ENCODE measurements around the gene DMAP1. TPM values are rescaled to one million over a fixed set of nuclear protein-coding genes. Genes with fewer than 3 reads are reported as not detected.

The DMAP1 gene
- polyA plus RNA-seq, 1 donor (not counting 4 experiments of a cell fraction or from before 2014, with no cell fraction given), result 27.2 TPM

- Histone ChIP-seq H3K9me3 (ENCODE audit: control insufficient read depth, low read depth, low read length) (no peaks in the 10 kb centered on the region), H3K36me3 (ENCODE audit: control insufficient read depth in 2 of 2, extremely low read depth in 1 of 2, insufficient read depth in 2 of 2, low read length in 2 of 2) (no peaks in the 10 kb centered on the region), H3K27me3 (ENCODE audit: control insufficient read depth, extremely low read depth, insufficient read depth, low read length) (no peaks in the 10 kb centered on the region), H3K4me2 (ENCODE audit: control insufficient read depth, extremely low read depth, insufficient read depth, low read depth, low read length) (no peak overlapping the region), H3K79me2 (ENCODE audit: control insufficient read depth, insufficient read depth, low read length) (no peaks in the 10 kb centered on the region), H3K9me1 (ENCODE audit: control insufficient read depth, extremely low read depth, insufficient read depth, low read length) (no peaks in the 10 kb centered on the region), H3K4me1 (ENCODE audit: control insufficient read depth, extremely low read depth, insufficient read depth, low read length) (peaks cover 7% of the 10 kb centered on the region), H3K27ac (ENCODE audit: control insufficient read depth, insufficient read depth, low read length) (no peak overlapping the region), H3K9ac (ENCODE audit: control insufficient read depth, extremely low read depth, insufficient read depth, low read length) (no peak overlapping the region), H3K4me3 (ENCODE audit: control insufficient read depth in 2 of 3, extremely low read depth in 1 of 3, insufficient read depth in 2 of 3, low read depth in 1 of 3, low read length in 3 of 3) (no peak overlapping the region), H4K20me1 (ENCODE audit: control insufficient read depth, extremely low read depth, insufficient read depth, low read length) (no peaks in the 10 kb centered on the region), H2AFZ (ENCODE audit: control insufficient read depth, low read length) (no peak overlapping the region)
- TF ChIP-seq CTCF (optimal IDR thresholded peaks at IDR 0.05 in 1 of 3, IDR thresholded peaks at IDR 0.05 in 1 of 3, conservative IDR thresholded peaks at IDR 0.05 in 1 of 3; ENCODE audit: extremely low read depth in 1 of 3, insufficient read depth in 2 of 3, low read length in 3 of 3) (no peak), EZH2 (IDR thresholded peaks at IDR 0.05; ENCODE audit: low read length) (no peak)
- no peak for FAIRE-seq
- dilution Hi-C loops (cut with MboI; ENCODE audit: extremely low pct_ligation_motif_present, low sequenced_read_pairs), result no loop called here
- DNase-seq (ENCODE audit: low read depth, low spot score), result no peak
Measured at GRCh38 chr1:44266400-44267344, 53.4 kb downstream of the DMAP1 start.

GRCh38 chr1:44267438-44267837, 54.2 kb downstream of the DMAP1 start:
- Histone ChIP-seq H3K79me2 (ENCODE audit: control insufficient read depth, insufficient read depth, low read length) (no peaks in the 10 kb centered on the region), H3K9ac (ENCODE audit: control insufficient read depth, extremely low read depth, insufficient read depth, low read length) (no peak overlapping the region), H2AFZ (ENCODE audit: control insufficient read depth, low read length) (no peak overlapping the region), H3K36me3 (ENCODE audit: control insufficient read depth in 2 of 2, extremely low read depth in 1 of 2, insufficient read depth in 2 of 2, low read length in 2 of 2) (no peaks in the 10 kb centered on the region), H3K4me3 (ENCODE audit: control insufficient read depth in 2 of 3, extremely low read depth in 1 of 3, insufficient read depth in 2 of 3, low read depth in 1 of 3, low read length in 3 of 3) (no peak overlapping the region), H3K4me2 (ENCODE audit: control insufficient read depth, extremely low read depth, insufficient read depth, low read depth, low read length) (no peak overlapping the region), H3K9me3 (ENCODE audit: control insufficient read depth, low read depth, low read length) (no peaks in the 10 kb centered on the region), H3K27me3 (ENCODE audit: control insufficient read depth, extremely low read depth, insufficient read depth, low read length) (no peaks in the 10 kb centered on the region), H4K20me1 (ENCODE audit: control insufficient read depth, extremely low read depth, insufficient read depth, low read length) (no peaks in the 10 kb centered on the region), H3K4me1 (ENCODE audit: control insufficient read depth, extremely low read depth, insufficient read depth, low read length) (no peaks in the 10 kb centered on the region), H3K9me1 (ENCODE audit: control insufficient read depth, extremely low read depth, insufficient read depth, low read length) (no peaks in the 10 kb centered on the region), H3K27ac (ENCODE audit: control insufficient read depth, insufficient read depth, low read length) (no peak overlapping the region)
- no peak for DNase-seq (ENCODE audit: low read depth, low spot score)
- no peak for FAIRE-seq
- dilution Hi-C loops (cut with MboI; ENCODE audit: extremely low pct_ligation_motif_present, low sequenced_read_pairs), result no loop called here
- TF ChIP-seq CTCF (optimal IDR thresholded peaks at IDR 0.05 in 1 of 3, IDR thresholded peaks at IDR 0.05 in 1 of 3, conservative IDR thresholded peaks at IDR 0.05 in 1 of 3; ENCODE audit: extremely low read depth in 1 of 3, insufficient read depth in 2 of 3, low read length in 3 of 3) (no peak), EZH2 (IDR thresholded peaks at IDR 0.05; ENCODE audit: low read length) (no peak)
